Measurements from ENCODE around the gene C1orf53. TPM values are rescaled to one million over a fixed set of nuclear protein-coding genes. Genes with fewer than 3 reads are reported as not detected.
"Not testable (repeated sequence)": the region's sequence is repeated elsewhere in the genome, so short reads cannot be mapped to it uniquely, and the experiment has no call there.

C1orf53 gene
- total RNA-seq, 2 experiments from 2014 or later, result not detected

DNA sequence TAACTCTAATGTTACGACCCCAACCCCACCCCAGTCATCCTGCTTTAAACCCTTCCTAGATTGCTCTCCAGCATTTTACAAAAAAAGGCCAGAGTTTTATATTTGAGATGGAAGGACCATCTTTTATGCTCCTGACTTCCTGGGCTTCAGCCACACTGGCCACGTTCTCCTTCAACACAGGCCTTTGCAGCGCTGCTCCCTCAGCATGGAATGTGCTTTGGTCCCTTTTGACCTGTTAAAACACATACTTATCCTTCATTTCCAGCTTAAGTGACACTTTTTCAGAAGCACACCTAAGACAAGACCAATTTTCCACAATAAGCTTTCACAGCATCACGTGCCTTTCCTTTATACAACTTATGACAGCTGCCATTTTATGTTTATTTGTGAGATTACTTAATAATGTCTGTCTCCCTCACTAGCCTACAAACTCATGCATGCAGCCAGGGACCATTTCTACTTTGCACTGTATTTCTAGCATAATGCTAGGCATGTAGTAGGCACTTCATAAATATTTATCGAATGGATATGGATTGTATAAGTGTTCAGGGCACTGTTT is 49.3 kb downstream of the C1orf53 start:
- no peak overlapping the region for H3K4me3 Mint-ChIP-seq
- no peak overlapping the region for H3K27ac Mint-ChIP-seq

GRCh38 chr1:197953472-197953871 is 51.0 kb downstream of the C1orf53 start:
- H3K27me3 Mint-ChIP-seq; H3K9me3 Mint-ChIP-seq; H3K36me3 ChIP-seq (ENCODE audit: insufficient read depth, low read length); POLR2A ChIA-PET; DNase-seq; CTCF ChIA-PET; H3K4me3 Mint-ChIP-seq; H3K4me3 ChIP-seq (ENCODE audit: low read length); ATAC-seq (ENCODE audit: poor library complexity); H3K27ac ChIP-seq (ENCODE audit: low read depth in 1 of 2, low read length in 2 of 2); H3K36me3 Mint-ChIP-seq (ENCODE audit: low read depth); intact Hi-C loops (cut with DNase I, micrococcal nuclease); H3K9me3 ChIP-seq (ENCODE audit: control insufficient read depth in 1 of 2, insufficient read depth in 1 of 2, low read length in 2 of 2); H3K27ac Mint-ChIP-seq; H3K27me3 ChIP-seq (ENCODE audit: control insufficient read depth in 1 of 2, insufficient read depth in 2 of 2, low read length in 2 of 2): not testable (repeated sequence)
- H3K4me1 Mint-ChIP-seq (ENCODE audit: low read depth), result peaks cover 21% of the 10 kb centered on the region
- peaks cover 13% of the 10 kb centered on the region for H3K4me1 ChIP-seq (ENCODE audit: insufficient read depth, low read length)

More for the DNA sequence above, 49.3 kb downstream of the C1orf53 start:
- Mint-ChIP-seq H3K27me3 (no peaks in the 10 kb centered on the region), H3K36me3 (ENCODE audit: low read depth) (no peaks in the 10 kb centered on the region), H3K4me1 (ENCODE audit: low read depth) (peaks cover 31% of the 10 kb centered on the region), H3K9me3 (no peaks in the 10 kb centered on the region)
- DNase-seq (no peak), ATAC-seq (ENCODE audit: poor library complexity) (no peak)
- POLR2A ChIA-PET, result no interaction called here
- Histone ChIP-seq H3K27me3 (ENCODE audit: control insufficient read depth in 1 of 2, insufficient read depth in 2 of 2, low read length in 2 of 2) (no peaks in the 10 kb centered on the region), H3K36me3 (ENCODE audit: insufficient read depth, low read length) (no peaks in the 10 kb centered on the region), H3K4me3 (ENCODE audit: low read length) (no peak overlapping the region), H3K4me1 (ENCODE audit: insufficient read depth, low read length) (peaks cover 17% of the 10 kb centered on the region), H3K9me3 (ENCODE audit: control insufficient read depth in 1 of 2, insufficient read depth in 1 of 2, low read length in 2 of 2) (no peaks in the 10 kb centered on the region), H3K27ac (ENCODE audit: low read depth in 1 of 2, low read length in 2 of 2) (no peak overlapping the region)
- TF ChIP-seq CTCF (IDR thresholded peaks at IDR 0.05), result no peak
- CTCF ChIA-PET, result no interaction called here
- intact Hi-C loops (cut with DNase I, micrococcal nuclease), result no loop called here

DNA sequence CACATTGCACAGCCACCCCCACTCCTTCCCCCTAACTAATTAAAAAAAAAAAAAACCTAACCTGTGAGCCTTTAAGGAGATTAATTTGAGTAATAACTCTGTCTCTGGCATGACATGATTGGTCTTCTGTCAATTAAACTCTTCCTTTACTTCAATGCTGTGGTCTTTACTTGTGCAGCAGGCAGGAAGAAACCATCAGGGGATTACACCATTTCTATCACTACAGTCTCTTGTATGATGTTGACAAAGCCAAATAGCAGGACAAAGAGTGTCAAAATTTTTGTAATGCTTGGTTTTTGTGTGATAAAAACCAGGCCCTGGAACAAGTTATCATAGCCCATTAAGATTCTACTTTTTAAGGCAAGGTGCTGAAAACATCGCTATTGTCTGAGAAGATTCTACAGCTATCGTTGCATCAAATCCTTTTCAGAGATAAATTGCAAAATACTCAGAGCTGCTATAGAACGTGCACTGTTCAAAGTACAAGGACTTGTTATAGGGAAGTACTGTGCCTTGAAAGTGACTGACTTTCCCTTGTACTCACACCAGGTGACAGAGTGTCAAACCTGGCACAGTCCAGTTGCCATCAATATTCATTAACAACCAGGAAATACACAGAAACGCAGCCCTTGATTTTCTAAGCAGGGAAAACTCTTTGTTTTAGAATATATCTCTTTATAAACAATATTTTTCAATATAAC is 52.4 kb downstream of the C1orf53 start:
- H3K4me3 Mint-ChIP-seq, result no peak overlapping the region
- H3K36me3 Mint-ChIP-seq (ENCODE audit: low read depth), result no peaks in the 10 kb centered on the region
- intact Hi-C loops (cut with DNase I, micrococcal nuclease), result no loop called here
- ChIA-PET POLR2A (no interaction called here), CTCF (no interaction called here)
- no peak for TF ChIP-seq CTCF (IDR thresholded peaks at IDR 0.05)
- no peak overlapping the region for H3K4me3 ChIP-seq (ENCODE audit: low read length)
- H3K27ac Mint-ChIP-seq, result no peak overlapping the region
- no peaks in the 10 kb centered on the region for H3K9me3 ChIP-seq (ENCODE audit: control insufficient read depth in 1 of 2, insufficient read depth in 1 of 2, low read length in 2 of 2)
- H3K36me3 ChIP-seq (ENCODE audit: insufficient read depth, low read length), result no peaks in the 10 kb centered on the region
- ATAC-seq (ENCODE audit: poor library complexity) (no peak), DNase-seq (no peak)
- H3K27ac ChIP-seq (ENCODE audit: low read depth in 1 of 2, low read length in 2 of 2), result no peak overlapping the region
- H3K4me1 ChIP-seq (ENCODE audit: insufficient read depth, low read length), result peaks cover 3% of the 10 kb centered on the region
- H3K27me3 Mint-ChIP-seq, result no peaks in the 10 kb centered on the region
- no peaks in the 10 kb centered on the region for H3K9me3 Mint-ChIP-seq
- peaks cover 7% of the 10 kb centered on the region for H3K4me1 Mint-ChIP-seq (ENCODE audit: low read depth)
- H3K27me3 ChIP-seq (ENCODE audit: control insufficient read depth in 1 of 2, insufficient read depth in 2 of 2, low read length in 2 of 2), result no peaks in the 10 kb centered on the region

All from CD4-positive, alpha-beta T cell (primary cell).